Muscle of arm (tissue), 14 donors: ENCODE results near the gene PPP1R16B. TPM values are rescaled to one million over a fixed set of nuclear protein-coding genes. Genes with fewer than 3 reads are reported as not detected.
A peak's percentile ranks its signal among the peaks of the same experiment; 100 is the strongest.

ENCODE experiments used
- DNase-seq: peaks from one replicate; pipeline ENCODE4 v3.0.0-alpha.2; 2013
- long read RNA-seq, 11 donors: transcript quantifications; one replicate each; lab custom pipeline, GENCODE V29; 2026
- polyA plus RNA-seq, 12 donors: library from polyadenylated mRNA; unstranded; fragments of 120-200 nt; gene quantifications; one replicate each; pipeline ENCODE4 v1.2.1, GENCODE V29; 2013; ENCODE audit not compliant: insufficient read length in 12 of 12

The PPP1R16B gene
- 1 to 10 TPM in 11 of 12 donors, not detected in 1; 3.6 to 6.6 (median 5.0) TPM for polyA plus RNA-seq
- long read RNA-seq, donor 1, result 0 reads
- long read RNA-seq, donor 2, result 0 reads
- long read RNA-seq, donor 3, result 0 reads
- long read RNA-seq, donor 4, full-length matches to known transcripts, result 1 of 1 reads
- long read RNA-seq, donor 4, partial matches to known transcripts, result 0 of 1 reads
- long read RNA-seq, donor 4, other reads (novel, unspliced or antisense), result 0 of 1 reads
- long read RNA-seq, donor 5, full-length matches to known transcripts, result 3 of 3 reads
- long read RNA-seq, donor 5, partial matches to known transcripts, result 0 of 3 reads
- long read RNA-seq, donor 5, other reads (novel, unspliced or antisense), result 0 of 3 reads
- long read RNA-seq, donor 6, result 0 reads
- long read RNA-seq, donor 7, full-length matches to known transcripts, result 2 of 2 reads
- long read RNA-seq, donor 7, partial matches to known transcripts, result 0 of 2 reads
- long read RNA-seq, donor 7, other reads (novel, unspliced or antisense), result 0 of 2 reads
- long read RNA-seq, donor 8, result 0 reads
- long read RNA-seq, donor 9, result 0 reads
- long read RNA-seq, donor 10, full-length matches to known transcripts, result 2 of 2 reads
- long read RNA-seq, donor 10, partial matches to known transcripts, result 0 of 2 reads
- long read RNA-seq, donor 10, other reads (novel, unspliced or antisense), result 0 of 2 reads
- long read RNA-seq, donor 11, full-length matches to known transcripts, result 1 of 1 reads
- long read RNA-seq, donor 11, partial matches to known transcripts, result 0 of 1 reads
- long read RNA-seq, donor 11, other reads (novel, unspliced or antisense), result 0 of 1 reads

DNA sequence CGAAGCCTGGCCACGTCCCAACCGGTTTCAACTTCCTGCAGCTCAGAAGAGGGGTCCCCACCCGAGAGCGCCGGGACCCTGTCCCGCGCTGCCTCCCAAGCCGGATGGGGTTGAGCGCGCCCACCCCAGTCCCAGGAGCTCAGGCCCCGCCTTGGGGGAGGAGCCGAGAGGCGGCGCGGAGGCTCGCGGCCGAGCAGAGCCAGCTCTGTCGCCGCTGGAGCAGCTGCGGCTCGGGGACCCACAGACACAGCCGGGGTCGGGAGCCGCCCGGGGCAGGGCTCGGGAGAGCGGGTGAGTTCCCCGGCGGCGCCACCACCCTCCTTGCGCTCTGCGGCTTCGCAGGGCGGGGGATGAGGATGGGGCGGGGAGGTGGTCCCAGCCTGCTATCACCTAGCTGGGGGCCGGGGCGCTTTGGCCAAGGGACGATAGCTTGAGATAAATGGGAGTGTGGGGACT lies at the start of gene PPP1R16B:
Gene PPP1R16B (plus strand): TSS at position 196 of the 456 bp plus-strand sequence. CDS start 30,229 bp downstream, outside the sequence.
- peak; percentile 26 for DNase-seq

DNA sequence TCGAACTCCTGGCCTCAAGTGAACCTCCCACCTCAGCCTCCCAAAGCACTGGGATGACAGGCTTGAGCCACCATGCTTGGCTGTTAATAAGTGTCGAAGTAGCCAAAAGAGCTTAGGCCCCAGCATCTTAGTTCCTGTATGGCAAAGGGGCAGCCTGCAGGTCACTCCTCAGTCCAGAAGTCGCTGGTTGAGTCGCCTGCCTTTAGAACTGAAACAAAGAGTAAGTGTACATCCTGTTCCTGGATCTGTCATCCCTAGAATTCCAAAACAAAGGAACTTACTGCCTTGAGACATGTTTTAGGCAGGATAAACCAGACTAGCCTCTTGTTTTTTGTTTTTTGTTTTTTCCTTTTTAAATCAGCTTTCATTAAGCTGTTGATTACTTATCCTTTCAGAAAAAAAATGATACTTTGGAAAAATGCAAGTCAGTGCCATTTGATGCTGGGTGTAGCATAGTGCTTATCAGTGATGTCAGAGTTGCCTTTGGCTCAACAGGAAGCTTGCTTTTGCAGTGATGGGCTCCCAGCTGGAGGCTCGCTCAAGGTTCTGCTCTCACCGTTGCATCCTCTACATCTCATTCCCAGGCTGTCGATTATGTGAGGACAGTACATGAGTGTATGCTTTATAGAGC lies 48.2 kb upstream of the PPP1R16B start:
- DNase-seq, result no peak

DNA sequence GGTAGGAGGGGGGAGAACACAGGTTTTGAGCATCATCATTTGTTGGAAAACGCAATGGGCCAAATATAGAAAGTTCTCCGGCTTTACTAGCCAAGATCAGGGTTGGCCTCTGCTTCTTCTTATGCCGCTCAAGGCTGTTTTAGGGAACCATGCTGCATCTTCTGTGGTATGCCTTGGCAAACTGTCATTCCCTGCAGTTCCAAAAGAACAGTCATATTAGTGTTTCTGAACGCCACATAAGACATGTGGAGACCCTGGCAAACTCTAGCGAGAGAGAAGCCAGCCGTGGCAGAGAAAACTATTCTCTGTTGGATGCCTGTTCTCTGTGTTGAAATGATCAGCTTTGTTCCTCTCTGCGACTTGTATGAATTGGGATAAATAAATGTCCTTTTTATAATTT lies 46.4 kb upstream of the PPP1R16B start:
- DNase-seq, result no peak

GRCh38 chr20:38760978-38761377 lies 44.5 kb upstream of the PPP1R16B start:
- no peak for DNase-seq

GRCh38 chr20:38762174-38762573 lies 43.3 kb upstream of the PPP1R16B start:
- DNase-seq, result no peak

DNA sequence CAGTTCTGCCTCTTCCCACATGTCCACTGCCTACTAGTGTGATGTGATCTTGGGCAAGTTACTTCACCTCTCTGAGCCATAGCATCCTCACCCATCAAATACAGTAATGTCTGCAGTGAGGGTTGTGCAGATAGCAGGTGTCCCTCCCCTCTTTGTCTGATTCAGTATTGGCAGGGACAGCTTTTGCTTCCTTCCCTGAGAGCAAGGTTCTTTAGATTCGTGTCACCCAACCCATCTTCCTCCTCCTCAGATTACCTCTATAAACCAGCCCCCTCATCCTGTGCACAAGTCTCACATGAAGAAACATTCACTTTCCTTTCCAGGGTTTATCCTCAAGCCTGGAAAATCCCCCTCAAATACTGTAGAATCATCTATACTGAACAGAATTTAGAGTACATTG lies 41.9 kb upstream of the PPP1R16B start:
- no peak for DNase-seq

- DNase-seq, result no peak
Observed at GRCh38 chr20:38764567-38765318, 40.8 kb upstream of the PPP1R16B start.

- no peak for DNase-seq
Observed at GRCh38 chr20:38766071-38766470, 39.4 kb upstream of the PPP1R16B start.

DNA sequence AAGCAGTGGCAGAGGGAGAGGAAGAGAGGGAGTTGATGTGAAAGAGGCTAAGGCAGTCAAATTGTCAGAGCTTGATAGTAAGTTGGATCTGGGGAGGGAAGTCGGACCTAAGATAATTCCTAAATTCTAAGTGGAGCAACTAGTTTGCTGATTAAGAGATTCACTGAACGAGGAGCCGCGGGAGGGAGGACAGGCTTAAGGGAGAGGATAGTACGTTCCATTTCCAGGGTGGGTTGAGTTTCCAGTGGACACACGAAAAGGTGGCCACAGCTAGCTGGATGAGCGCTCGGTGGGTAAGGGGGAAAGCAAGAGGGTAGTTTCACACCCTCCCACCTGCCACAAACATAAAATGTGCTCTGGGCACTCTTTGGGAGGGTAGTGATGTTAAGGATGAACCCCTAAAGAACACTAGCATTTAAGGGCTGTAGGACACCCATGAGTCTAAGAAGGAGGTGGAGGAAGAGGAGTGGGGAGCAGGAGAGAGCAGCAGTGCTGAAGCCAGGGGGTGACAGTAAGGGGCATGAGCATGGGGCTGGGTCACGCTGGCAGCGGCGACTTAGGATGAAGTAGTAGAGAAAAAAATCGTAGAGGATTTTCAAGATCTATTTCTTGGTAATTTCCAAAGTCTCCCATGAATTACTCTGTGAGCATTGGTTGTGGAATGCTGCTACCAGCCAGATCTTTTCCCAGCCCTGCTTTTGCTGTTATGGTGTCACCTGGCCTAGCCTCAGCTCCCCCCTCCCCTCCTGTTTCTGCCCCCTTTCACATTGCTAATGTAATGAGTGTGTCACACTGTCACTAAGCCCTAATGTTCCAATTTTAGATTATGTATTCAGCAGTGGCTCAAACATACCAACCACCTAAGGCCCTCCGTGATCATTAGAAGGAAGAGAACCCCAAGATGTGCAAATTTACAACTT lies 35.9 kb upstream of the PPP1R16B start:
- DNase-seq, result no peak

GRCh38 chr20:38770546-38770945 lies 35.0 kb upstream of the PPP1R16B start:
- DNase-seq, result no peak

DNA sequence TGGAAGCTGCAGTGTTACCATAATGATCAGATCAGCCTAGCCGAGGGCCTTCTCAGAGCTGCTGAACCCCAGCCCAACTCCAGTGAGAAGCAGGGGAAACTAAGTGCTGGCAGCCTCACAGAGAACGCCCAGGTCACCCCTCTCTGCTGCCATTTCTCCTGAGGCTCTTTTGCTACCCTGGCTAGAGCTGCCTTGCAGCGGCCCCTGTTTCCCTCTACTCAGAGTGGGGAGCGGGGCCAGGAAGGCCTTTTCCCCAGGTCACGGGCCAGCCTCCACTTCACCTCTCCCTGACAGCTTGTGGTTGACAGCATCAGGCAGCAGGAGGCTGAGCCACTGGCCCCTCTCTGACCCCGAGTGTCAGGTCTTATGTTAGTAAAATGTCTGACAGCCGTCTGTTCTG lies 34.5 kb upstream of the PPP1R16B start:
- DNase-seq, result no peak

DNA sequence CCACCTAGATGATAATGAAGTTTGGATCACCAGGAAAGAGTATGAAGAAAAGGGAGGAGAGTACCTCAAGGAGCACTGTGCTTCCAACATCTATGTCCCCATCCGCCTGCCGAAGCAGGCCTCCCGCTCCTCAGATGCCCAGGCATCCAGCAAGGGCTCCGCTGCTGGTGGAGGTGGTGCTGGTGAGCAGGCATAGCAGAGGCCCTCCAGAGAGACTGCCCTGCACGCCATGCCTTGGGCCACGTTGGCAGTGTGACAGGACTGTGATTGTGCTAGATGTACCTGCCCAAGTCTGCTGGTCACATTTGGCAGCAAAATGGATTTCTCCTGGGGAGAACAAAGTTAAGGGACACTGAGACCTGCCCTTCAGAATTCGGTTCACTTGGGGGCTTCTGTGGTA lies 33.9 kb upstream of the PPP1R16B start:
- no peak for DNase-seq

DNA sequence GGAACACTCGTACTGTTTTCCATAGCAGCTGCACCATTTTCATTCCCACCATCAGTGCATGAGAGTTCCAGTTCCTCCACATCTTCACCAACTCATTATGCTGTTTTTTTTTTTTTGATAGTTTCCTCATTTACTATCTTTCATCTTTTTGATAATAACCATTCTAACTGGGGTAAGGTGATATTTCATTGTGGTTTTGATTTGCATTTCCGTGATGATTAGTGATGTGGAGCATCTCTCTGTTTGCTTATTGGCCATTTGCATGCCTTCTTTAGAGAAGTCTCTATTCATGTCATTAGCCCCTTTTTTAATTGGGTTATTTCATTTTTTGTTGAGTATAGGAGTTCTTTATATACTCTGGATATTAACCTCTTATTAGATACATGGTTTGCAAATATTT lies 31.3 kb upstream of the PPP1R16B start:
- DNase-seq, result no peak

GRCh38 chr20:38776363-38776762 lies 29.1 kb upstream of the PPP1R16B start:
- DNase-seq, result no peak

DNA sequence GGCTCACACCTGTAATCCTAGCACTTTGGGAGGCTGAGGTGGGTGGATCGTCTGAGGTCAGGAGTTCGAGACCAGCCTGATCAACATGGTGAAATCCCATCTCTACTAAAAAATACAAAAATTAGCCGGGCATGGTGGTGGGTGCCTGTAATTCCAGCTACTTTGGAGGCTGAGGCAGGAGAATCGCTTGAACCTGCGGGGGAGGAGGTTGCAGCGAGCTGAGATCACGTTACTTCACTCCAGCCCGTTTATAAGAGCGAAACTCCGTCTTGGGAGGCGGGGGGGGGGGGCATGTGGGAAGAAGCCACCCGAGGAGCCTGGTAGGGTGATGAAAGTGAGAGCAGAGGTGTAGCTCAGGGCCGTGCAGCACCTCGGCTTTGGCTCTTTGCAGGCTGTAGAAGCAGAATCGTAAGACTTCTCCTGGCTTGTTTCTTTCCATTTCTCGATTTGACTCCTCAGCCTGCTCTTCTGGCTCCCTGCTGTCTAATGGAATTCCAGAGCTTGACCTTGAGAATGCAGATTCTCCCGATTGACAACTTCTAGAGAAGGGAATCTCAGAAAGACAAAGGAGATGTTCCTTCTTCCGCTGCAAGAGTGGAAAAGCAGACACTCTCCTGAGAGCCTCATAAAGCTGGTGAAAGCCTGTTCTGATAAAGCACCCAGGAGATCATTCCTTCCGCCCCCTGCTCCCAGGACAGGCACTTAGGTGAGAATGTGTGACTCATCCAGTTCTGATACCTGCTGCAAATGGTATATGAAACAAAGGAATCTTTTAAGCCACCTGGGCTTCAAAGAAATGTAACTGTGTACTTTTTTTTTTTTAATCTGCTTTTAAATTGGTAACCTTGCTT lies 26.0 kb upstream of the PPP1R16B start:
- no peak for DNase-seq

DNA sequence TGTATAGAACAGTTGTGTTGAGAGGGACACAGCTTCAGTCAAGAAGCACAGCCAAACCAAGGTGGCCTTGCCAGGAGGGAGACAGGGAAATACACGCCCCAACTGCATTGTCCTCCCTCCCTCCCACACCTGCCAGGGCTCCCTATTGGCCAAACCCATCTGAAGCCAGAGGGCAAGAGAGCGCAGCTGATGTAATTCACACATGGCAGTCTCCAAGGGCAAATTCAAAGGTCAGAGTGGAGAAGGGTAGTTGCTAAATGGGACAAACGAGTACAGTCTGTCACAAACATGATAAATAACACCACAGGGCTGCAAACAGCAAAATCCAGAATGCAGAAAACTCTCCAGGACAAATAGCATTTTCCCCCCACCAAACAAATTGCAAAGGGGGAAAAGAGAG lies 23.2 kb upstream of the PPP1R16B start:
- DNase-seq, result no peak

DNA sequence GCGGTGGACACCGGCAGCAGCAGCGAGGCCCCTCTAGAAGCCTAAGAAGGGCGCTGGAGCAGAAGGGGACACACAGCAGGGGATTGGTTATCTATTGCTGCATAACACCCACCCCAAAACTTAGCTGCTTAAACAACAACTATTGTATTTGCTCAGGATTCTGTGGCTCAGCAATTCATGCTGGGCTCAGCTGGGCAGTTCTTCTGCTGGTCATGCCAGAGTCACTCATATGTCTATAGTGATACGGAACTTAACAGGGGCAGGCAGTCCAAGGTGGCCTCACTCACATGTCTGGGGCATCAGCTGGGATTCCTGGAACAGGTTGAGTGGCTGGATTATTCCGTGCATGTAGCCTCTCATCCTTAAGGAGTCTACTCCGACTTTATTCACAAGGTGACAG lies 17.6 kb upstream of the PPP1R16B start:
- no peak for DNase-seq

GRCh38 chr20:38789503-38790199 lies 15.8 kb upstream of the PPP1R16B start:
- DNase-seq, result no peak
